Sciatic nerve (tissue), 2 donors: Measurements from ENCODE around the gene RPL35. TPM values are rescaled to one million over a fixed set of nuclear protein-coding genes. Genes with fewer than 3 reads are reported as not detected.

ENCODE experiments used
- ATAC-seq: fragments of 200-7000 bp; cut with Tn5 transposase; one replicate; pipeline ENCODE4 v1.9.1; 2020; ENCODE audit warnings: mild to moderate bottlenecking, moderate library complexity
- DNase-seq: peaks from one replicate; pipeline ENCODE4 v3.0.0-alpha.2; 2020; ENCODE audit warnings: low spot score
- intact Hi-C: fragments of 100-400 bp; cut with DNase I; formaldehyde crosslinking; loops from one replicate; pipeline ENCODE4 v1.14.2; 2022
- total RNA-seq: library from RNA; stranded (reverse); fragmentation: NEBNext Ultra II Directional; extraction: Animal tissue kit (Norgen Biotek cat#: 25700); gene quantifications from one replicate; pipeline ENCODE4 v1.2.1, GENCODE V29; 2021
- donor health status: DM: no; HTN: no; CAD: no.
- donor health status: DM: no; HTN: no; CAD: no.

The RPL35 gene
- total RNA-seq, 1 donor from 2014 or later, result 855 TPM

DNA sequence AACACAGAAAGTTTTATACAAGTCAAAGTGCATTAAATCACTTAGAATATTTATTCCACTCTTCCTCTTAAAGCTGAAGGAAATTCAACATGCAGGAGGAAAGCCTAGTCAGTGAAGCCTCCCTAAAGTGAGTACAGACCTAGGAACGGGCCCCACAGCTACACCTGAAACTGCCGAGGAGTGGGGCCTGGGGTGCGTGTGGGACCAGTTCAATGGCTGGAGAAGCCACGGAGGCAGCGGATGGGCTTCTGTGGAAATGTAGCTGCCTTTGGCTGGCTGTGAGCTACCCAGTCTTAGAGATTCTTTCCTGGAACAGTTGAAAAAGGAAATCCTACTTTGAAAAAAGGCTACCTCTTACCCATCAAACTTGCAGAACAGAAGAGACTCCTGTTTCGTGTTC is 16.8 kb upstream of the RPL35 start:
- DNase-seq (no peak), ATAC-seq (no peak)
- intact Hi-C loops, result no loop called here

DNA sequence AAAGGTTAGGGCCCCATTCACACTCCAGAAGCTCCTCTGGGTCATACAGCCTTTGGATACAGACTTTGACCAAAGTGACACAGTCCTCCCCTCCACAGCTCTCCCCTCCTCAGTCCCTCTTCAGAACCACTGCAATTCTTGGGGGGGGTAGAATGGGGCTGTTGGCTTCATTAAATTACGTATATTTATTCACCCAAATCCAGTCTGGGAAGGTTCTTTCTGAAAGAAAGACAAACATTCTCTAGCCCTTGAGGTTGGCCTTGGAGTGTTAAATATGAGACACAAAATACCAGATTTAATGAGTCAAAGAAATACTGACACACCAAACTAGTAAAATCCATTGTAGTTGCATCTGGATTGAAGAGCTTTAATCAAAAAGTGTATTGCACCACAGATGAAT is 16.3 kb upstream of the RPL35 start:
- DNase-seq, result no peak
- no peak for ATAC-seq
- intact Hi-C loops, result no loop called here

DNA sequence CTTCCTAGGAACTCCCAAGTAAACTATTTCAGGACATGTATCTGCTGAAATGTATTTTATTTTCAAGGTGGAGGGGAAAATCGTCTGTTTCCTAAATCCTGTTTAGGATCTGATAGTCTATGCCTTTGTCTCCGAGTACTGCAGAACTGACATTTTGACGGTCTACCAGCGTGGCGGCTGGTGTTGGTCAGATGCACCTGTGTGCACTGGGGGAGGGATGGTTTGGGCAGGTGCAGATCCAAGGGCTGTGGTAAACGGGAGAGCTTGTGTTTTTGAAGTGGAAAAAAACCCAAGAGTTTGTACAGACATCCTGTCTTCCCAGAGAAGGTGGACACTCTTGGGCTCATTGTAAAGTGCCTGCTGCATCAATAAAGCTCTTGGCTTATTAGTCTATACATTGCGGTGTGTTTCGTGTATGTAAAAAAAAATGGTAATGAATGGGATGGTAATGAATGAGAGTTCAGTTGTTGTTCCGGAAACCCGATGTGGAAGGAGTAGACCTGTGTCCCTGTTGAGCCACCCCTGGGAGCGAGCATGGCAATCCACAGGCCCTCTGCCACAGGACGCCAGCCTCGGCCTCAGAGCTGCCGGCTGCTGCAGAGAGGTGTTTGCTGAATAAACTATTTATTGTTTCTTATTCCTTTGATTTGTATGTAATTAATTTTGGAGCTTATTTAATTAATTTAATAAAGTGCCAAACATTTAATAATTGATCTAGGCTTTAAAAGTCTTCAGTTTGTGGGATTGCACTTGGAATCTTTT is 15.4 kb upstream of the RPL35 start:
- no peak for DNase-seq
- no peak for ATAC-seq
- intact Hi-C loops, result no loop called here

DNA sequence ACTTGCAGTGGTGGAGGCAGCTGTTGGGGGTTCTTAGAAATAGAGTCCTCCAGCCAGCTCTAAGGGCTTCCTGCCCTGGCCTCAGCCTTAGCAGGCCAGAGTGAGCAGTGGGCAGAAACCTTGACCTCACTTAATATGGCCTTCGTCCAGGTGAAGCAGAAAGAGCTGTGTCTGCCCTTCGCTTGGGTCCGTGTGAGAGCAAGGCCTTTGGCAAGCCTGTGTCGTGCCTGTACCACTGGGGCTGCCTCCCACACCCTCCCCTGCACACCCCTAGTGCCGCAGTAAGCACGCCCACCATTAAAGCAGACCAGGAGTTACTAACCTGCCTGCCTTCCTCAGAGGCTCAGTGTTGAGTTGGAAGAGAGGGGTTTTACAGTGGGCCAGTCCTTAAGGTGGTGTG is 13.7 kb upstream of the RPL35 start:
- ATAC-seq, result no peak
- intact Hi-C loops, result no loop called here
- DNase-seq, result no peak

DNA sequence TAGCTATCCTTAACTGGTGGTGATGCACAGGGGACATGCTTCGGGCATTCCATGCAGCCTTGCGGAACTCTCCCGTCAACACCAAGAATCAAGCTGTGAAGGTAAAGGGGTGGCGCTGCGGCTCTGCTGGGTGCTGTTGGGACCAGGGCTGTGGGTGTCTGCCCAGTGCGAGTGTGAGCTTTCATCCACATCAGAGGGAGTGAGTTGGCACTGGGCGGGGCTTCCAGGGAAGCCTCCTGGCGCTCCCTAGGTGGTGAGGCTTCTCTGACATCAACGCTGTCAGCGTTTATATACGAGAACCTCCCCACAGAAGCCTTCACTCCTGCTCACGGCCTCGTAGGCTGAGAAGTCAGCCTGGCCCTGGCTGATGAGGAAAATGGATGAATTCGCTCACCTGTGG is 11.9 kb upstream of the RPL35 start:
- intact Hi-C loops, result no loop called here
- DNase-seq (no peak), ATAC-seq (no peak)

DNA sequence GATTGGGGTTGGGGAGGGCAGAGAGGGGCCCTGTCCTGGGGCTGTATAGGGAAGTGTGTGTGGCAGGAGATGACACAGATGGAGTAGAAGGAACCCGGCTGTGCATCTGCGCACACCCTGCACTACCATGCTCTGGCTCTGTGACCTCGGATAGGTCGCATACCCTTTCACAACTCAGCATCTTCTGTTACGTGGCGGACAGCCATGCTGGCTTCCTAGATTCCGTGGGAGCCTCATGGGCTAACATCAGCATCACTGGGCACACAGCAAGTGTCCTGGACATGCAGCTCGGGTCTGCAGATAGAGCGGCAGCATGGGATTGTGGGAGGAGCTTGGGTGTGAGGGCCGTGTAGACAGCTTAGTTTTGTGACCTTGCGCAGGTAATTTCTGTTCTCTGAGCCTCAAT is 9.4 kb upstream of the RPL35 start:
- ATAC-seq (no peak), DNase-seq (no peak)
- intact Hi-C loops, result no loop called here

DNA sequence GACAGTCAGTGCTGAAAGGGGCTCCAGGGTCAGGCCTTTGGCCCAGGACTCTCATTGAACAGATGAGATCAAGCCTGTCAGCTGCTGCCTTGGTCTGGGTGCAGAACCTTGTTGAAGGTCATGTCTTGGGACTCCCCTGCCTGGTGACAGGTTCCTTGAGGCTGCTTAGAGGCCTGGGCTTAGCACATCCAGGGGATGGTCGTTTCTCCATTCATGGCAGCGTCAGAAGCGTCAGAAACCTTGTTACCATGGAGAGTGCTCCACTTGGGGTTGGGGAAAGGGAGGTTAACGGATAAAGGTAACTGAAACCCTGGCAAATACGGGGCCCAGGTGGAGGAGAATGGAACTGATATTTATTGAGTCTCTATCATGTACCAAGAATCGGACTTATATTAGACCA is 9.0 kb upstream of the RPL35 start:
- ATAC-seq (no peak), DNase-seq (no peak)
- intact Hi-C loops, result no loop called here

DNA sequence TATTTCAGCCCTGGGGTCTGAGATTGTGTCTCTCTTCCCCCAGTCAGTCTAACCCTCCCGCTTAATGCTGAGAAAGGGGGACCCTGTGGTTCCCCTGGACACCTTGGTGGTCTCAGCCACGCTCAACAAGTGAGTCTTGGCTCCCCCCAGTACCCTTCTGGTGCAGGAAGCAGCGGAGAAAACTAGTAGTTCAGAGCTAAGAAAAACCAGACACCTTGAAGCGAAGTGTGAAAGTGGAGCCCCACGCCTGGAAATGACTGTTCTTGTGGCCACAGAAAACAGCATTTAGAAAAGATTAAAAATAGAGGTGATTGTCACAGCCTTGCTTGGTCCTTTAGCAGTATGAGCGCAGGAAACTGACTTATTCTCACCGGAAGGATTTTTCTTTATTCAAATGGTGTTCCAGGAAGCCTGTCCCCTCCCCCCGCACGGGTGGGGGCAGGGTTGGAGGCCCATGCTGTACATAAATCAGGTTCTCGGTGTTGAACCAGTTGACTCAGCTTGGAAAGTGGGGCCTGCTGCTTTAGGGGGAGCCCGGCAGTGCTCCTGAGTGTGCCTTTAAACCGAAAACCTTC is 8.3 kb upstream of the RPL35 start:
- no peak for DNase-seq
- no peak for ATAC-seq
- intact Hi-C loops, result no loop called here

DNA sequence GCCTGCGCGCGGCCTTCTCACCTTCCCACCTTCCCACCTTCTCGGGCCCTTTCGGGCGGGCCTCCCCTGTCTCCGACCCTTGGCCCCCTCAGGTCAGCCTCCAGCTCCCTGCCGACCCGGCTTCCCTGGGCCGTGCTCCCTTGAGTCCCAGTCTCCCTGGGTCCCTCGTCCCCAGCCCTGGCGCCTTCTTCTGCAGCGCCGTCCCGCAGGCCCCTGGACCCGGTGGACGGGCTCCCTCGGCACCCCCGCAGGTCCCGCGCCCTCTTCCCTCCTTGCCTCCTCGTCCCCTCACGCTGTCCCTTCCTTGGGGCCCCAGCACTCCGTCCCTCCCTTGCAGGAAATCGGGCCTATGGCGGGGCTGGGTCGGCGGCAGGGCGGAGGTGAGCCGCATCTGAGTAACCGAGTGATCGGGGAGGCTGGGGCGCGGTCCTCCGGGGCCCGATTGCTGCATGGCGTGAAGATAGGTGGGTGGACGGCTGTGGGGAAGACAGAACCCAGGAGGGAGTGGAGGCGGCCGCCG is 7.8 kb upstream of the RPL35 start:
- DNase-seq (no peak), ATAC-seq (peak; percentile 7)
- intact Hi-C loops, result no loop called here

DNA sequence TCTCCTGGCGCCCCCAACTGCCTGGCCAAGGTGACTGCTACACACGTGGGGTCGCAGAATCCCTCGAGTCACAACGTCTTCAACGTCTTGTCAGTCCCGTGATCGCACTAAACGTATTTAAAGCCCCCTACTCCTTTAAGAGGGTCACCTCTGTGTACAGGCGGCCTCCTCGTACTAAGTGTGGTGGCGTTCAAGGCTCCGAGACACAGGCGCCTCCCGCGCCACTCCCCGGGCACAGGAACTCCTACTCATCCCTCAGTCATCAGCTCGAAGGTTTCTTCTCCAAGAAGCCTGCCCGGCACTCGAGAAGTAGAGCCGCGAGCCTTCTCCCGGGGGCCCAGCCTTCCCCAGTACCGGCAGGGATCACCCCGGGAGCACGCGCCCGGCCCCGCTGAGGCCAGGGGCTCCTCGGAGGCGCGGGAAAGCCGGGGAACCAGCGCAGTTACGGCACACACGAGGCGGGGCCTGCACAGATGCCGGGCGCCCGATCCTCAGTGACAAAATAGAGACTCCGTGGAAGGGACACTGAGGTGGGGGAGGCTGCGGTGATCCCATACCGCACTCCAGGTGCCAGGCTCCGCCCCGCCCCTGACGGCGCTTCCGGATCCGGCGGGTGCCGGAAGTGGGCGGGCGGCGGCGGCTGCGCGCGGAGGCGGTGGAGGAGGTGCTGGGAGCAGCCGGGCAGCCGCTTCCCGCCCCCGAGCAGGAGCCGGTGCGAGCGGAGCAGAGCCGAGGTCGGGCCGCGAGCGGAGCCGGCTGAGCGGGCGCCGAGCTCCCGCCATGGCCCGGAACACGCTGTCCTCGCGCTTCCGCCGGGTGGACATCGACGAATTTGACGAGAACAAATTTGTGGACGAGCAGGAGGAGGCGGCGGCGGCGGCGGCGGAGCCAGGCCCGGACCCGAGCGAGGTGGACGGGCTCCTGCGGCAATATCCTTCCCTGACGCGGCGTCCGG is 7.0 kb upstream of the RPL35 start:
- DNase-seq (peak; percentile 92), ATAC-seq (peak; percentile 95)
- intact Hi-C loops, result no loop called here

DNA sequence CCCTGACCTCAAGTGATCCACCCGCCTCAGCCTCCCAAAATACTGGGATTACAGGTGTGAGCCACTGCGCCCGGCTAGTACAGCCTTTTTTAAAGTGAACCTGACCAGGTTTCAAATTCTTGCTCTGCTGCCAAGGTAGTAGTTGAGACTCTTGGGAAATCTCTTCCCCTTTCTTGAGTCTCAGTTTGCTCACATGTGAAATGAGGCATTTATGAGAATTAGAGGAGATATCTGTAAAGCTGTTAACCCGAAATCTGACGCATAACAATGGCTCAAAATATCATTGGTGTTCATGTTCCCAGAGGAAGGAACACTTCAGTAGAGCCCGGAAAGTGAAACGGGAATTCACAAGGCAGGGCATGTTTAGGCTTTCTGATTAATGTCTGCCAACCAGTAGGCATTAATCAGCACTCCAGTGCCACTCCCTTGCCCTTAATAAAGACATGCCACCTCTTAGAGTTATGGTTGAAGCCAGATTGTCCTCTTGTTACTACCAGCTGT is 1.7 kb upstream of the RPL35 start:
- ATAC-seq (no peak), DNase-seq (no peak)
- intact Hi-C loops, result no loop called here

DNA sequence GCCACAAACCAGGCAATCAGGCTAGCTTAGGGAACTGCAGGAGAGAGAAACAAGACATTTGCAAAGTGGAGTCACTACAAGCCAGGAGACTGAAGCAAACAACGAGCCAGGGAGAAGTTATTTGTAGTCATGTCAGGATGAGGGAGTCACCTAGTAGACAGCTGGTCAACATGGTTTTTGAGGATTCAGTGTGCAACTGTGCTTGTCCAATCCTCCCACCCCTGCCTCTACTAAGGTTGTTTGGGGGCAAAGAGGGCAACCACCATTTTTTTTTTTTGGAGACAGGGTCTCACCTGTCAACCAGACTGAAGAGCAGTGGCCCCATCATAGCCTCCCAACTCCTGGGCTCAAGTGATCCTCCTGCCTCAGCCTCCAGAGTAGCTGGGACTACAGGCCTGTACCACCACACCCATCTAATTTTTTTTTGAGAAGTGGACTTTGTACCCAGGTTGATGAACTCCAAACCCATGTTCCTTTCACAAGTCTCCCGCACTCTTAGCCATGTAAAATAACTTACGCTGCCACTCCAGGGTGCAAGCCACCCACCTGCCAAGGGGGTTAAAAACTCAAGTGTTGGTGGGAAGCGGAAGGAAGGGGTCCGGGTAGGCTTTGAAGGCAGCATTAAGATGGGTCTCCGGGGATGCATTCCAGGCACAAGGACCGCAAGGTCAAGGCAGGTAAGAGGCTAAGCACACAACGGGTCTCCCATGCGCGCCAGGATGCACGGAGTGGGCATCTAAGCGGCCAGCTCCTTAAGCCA is 995 bp downstream of the RPL35 start:
- no peak for ATAC-seq
- no peak for DNase-seq
- intact Hi-C loops, result no loop called here

DNA sequence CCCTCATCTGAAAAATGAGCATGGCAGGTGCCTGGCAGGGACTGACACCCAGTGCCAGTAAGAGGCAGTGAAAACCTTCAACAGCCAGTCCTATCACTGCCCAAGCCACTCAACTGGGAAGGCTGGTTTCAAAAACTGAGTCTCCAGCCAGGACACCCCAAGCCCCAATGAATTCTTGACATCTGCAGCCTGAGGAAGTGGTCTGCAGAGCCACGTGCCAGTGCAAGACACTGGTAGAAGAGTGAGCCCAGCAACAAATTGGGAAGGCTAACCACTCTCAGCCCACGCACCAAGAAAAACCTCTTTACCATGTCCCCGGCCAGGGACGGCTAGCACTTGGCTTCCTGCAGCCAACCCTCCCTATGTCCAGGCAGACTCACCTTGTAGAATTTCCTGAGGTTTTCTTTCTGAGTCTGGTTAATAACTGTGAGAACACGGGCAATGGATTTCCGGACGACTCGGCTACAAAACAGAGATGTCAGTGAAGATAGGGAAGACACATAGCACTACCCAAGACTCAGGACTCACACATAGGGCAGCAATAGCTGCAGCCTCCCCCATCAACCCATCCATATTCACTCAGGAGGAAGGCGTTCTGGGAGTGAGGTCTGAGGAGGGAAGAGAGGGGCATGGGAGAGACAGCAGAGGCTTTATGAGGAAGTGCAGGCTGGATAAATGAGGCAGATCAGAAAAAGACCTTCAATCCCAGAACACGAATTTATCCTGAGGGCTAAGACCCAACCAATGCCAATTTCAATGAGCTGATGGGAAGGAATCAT is 1.8 kb downstream of the RPL35 start:
- intact Hi-C loops, result no loop called here
- ATAC-seq (no peak), DNase-seq (no peak)

DNA sequence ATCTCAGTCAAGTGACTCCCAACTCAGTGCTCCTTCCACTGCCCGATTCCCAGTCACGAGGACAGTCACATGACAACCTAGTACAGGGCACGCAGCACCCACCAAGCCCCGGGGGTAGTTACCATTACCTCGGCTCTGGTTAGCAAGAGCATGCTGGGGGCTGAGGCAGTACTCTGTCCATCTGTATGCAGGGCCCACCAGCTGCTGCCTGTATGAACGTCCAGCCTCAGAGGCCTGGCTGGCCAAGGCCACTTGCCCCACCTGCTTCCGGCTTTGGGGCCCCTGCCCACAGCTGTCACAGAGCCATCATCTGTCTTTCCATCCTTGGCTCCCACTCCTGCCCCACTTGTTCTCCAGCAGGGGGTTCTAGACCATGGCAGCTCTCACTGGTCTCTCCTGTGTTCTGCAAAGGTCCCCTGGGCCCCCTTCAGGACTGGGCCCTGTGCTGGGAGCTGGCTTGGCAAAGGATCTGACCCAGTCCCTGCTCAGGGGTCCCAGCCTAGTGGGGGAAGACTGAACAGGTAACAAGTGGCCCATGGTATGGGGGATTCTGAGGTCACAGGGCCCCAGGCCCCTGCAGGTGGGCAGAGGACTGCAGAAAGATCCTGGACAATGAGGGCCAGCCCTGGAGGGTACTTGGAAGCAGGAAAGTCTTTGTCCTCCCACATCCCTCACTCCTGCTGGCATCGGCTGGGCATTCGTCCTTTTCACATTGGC is 3.3 kb downstream of the RPL35 start:
- DNase-seq (no peak), ATAC-seq (no peak)
- intact Hi-C loops, result no loop called here

DNA sequence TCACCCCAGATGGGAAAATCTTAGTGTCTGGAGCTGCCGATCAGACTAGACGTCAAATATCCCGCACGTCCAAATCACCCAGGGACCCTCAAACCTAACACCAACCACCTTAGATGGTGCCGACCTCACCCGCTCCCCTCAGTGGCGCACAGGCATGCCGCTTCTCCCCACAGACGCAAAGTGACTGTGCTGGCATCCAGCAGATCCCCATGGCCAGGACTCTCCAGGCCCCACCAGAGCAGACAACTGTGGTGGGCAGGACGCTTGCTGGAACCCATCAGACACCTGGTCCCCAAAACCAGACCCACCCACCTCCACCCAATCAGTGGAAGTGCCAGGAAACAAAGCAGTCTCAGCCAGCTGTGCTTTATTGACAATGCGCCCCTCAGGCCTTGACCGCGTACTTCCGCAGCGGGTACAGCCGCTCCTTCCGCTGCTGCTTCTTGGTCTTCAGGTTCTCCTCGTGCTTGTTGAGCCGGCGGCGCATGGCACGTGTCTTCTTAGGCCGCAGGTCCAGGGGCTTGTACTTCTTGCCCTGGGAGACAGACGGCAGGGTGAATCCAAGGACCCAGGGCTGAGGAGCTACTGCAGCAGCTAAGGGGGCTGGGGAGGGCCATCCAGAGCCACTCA is 4.1 kb downstream of the RPL35 start:
- ATAC-seq, result no peak
- DNase-seq, result no peak
- intact Hi-C loops, result no loop called here

DNA sequence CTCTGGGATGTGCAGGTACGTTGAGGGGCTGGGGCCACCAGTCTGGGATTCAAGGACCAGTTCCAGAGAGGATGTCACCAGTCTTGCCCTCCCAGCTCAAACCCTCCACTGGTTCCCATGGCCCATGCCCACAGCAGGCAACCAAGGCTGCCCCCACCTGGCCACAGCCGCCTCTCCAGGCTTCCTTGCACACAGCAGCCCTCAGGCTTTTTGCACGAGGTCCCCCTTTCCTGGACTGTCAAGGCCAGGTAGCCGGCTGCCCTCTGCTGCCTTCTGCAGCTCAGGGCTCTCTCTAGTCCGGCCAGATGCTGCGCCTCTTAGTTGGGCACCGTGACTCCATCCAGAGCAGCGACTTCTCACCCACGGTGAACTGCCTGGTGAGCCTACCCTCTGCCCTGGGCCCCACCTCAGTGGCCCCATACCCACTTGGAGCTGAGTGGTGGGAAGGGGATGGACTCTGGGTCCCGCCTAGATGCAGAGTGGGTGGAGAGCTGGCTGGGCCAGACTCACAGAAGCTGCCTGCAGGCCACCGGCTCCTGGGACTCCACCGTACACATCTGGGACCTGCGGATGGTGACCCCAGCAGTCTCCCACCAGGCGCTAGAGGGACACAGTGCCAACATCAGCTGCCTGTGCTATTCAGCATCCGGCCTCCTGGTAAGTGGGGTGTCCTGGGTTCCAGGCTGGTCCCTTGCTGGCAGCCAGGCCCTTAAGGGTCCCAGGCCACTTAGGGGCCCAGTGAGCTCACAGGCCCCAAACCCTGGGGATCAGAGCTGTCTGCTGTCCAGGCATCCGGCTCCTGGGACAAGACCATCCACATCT is 5.6 kb downstream of the RPL35 start:
- intact Hi-C loops, result no loop called here
- no peak for DNase-seq

More for the DNA sequence above, 5.6 kb downstream of the RPL35 start:
- no peak for ATAC-seq
